NCI-H1417 (cell line): ENCODE results near the gene SLC38A3.
"Not testable (repeated sequence)": the region's sequence is repeated elsewhere in the genome, so short reads cannot be mapped to it uniquely, and the experiment has no call there.

Source experiments
- DNase-seq, 3 experiments: peaks; one replicate each; lab custom pipeline; 2025; lab: John Stamatoyannopoulos, UW

SLC38A3 gene

GRCh38 chr3:50250514-50250913 lies 45.4 kb downstream of the SLC38A3 start:
- DNase-seq: no peak

GRCh38 chr3:50251220-50251619 lies 46.1 kb downstream of the SLC38A3 start:
- DNase-seq: no peak

DNA sequence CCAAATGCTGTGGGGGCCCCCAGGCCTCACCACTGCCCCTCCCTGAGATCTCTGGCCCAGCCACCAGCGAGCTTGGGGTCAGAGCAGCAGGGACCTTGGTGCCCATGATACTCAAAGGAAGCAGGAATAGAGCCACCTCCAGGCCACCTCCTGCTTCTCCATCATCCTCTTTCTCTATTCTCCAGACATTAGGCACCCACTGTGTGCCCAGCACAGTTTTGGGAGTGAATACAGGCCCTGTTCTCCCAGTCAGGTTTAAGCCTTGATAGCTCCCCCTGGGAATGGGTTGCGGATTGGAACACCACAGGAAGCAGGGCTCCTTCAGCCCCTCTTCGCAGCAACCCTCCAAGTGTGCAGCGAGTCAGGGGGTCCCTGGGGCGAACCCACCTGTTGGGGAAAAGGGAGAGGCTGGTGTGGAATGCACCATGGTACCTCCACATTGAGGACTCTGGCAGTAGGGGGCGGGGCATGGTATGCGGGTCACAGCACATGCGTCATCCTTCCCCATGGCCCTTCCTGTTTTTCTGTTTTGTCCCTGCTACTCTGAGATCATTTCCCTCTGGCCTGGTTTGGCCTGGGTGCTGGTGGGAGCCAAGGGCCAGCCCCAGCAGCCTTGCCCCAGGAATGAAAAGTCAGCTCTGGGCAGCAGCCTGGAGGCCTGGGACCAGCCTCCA lies 49.6 kb downstream of the SLC38A3 start:
- DNase-seq: no peak

- DNase-seq: peak in 1 of 3 experiments; percentile 59
These were observed 50.2 kb downstream of the SLC38A3 start for GRCh38 chr3:50255251-50255615.

- peak in 1 of 3 experiments; percentile 6 for DNase-seq
These were observed 52.2 kb downstream of the SLC38A3 start for GRCh38 chr3:50256978-50257890.

- peak in 2 of 3 experiments; percentile 53 to 72 for DNase-seq
These were observed 53.1 kb downstream of the SLC38A3 start for GRCh38 chr3:50258029-50258680.

DNA sequence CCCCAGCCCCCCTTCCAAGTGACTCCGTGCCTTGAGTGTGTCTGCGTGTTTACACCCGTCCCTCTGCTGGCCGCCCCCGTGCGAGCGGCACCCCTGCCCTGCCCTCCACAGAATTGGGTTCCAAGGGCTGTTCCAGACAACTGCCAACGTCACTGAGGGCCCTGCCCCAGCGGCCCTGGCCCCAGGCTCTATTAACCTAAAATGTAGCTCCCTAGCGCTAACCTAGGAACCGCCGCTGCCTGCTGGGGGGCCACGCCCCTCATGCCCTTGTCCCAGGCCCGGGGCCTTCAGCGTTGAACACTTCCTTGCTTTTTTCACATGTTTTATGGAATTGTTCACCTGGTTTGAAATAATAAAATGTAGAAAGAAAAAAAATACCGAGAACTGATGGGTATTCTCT lies 53.9 kb downstream of the SLC38A3 start:
- DNase-seq: no peak

DNA sequence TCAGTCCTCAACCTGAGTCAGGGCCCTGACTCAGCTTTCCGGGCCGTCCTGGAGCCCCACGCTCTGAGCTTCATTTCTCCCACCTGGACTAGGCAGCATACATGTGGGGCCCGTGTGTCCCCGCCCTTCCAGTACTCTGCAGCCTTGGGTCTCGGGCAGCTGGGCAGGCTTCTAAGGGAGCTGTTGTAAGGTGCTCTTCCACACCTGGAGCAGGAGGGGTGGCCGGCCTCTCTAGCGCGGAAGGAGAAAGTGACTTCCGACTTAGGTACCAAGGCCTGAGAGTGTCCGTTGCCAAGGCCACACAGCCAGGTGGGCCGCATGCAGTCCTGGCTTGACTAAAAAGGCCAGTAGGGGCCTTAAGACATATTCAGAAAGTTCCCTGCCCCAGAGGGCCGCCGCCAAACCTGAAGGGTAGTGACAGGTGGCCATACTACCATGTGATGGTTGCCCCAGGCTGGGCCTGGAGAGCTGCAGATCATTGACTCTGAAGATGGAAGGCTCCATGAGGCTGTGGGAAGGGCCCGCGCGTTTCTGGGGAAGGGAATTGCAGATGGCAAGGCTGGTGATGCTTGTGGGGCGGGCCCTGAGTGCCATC lies 54.5 kb downstream of the SLC38A3 start:
- DNase-seq: no peak

DNA sequence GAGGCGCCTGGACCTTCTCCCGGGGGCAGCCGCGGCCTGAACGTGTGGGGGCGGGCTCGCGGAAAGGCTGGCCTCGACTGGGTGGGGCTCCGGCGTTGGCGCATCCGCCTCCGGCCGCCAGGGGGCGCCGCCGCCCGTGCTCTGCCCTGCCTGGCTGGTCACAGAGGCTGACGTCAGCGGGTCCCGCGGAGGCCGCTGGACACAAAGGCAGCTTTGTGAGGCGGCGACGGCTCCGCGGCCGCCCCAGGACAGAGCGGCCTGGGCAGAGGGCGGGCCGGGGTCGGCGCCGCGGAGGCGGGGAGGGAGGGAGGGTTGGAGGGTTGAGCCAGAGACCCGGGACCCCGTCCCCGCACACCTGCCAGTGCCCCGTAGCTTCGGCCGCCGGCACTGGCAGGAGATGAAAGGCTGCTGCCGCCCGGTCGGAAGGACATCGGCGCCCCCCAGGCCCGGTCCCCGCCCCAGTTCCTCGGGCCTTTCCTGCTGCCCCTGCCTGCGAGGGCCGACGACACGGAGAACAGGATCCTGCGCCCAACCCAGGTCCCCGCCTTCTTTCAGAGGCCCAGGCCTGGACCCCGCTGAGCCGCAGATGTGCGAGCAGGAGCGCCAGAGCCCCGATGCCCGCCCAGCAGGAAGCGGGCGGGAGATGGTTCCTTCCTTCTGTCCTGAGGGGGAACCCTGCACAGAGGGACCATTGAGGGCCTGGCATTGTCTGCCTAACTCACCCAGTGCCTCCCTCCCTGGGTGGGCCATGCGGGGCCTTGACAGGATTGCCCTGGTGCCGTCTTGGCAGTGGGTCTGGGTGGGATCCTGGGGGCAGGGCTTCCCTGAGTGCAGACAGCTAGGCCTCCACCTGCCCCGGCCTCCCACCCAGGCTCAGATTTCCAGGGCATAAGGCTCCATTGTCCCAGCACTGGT lies 55.2 kb downstream of the SLC38A3 start:
- DNase-seq: peak; percentile 72 to 87 (median 82)

GRCh38 chr3:50260942-50261441 lies 55.9 kb downstream of the SLC38A3 start:
- no peak for DNase-seq

DNA sequence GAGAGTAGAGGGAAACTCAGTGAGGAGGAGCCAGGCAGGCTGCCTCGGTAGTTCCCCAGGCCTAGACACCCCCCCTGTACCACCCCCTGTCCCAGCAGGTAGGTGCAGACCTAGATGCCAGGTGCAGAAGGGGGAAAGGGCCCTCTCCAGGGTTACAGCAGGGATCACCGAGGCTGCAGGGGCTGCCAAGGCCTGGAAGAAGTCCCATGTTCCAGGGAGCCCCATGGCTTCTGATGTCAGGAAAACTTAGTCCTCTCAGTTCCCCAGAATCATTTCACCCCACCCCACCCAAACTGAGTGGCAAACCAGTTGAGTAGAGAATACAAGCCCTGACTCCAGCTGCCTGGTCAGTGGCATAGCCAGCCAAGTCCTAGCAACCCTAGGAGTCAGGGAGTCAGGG lies 56.4 kb downstream of the SLC38A3 start:
- no peak for DNase-seq

DNA sequence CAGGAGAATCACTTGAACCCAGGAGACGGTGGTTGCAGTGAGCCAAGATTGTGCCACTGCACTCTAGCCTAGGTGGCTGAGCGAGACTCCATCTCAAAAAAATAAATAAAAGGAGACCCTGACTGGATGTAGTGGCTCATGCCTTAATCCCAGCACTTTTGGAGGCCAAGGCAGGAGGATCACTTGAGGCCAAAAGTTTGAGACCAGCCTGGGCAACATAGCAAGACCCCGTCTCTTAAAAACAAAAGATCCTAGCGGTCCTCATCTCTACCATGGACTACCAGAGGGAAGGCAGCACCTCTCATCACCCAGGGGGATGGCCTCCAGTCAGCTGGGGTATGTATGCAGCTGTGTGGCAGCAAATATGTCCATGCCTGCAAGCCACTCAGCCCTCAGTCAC lies 57.1 kb downstream of the SLC38A3 start:
- DNase-seq: not testable (repeated sequence)

DNA sequence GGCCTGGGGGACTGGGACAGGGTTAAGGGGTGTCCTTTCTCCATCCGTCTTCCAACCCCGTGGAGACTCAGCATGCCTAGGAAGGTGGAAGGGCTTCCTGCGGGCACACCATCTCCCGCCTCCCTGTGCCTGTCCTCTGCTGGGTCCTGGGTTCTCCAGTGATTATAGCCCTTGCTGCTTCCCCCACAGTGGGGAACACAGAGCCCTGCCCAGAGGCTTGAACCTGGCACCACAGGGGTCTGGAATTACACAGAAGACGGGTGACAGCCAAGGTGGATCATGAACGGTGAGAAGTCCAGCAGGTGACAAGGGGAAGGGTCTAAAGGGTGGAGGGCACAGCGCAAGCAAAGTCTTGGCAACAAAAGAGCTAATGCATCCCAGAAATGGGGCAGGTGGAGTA lies 57.7 kb downstream of the SLC38A3 start:
- no peak for DNase-seq

DNA sequence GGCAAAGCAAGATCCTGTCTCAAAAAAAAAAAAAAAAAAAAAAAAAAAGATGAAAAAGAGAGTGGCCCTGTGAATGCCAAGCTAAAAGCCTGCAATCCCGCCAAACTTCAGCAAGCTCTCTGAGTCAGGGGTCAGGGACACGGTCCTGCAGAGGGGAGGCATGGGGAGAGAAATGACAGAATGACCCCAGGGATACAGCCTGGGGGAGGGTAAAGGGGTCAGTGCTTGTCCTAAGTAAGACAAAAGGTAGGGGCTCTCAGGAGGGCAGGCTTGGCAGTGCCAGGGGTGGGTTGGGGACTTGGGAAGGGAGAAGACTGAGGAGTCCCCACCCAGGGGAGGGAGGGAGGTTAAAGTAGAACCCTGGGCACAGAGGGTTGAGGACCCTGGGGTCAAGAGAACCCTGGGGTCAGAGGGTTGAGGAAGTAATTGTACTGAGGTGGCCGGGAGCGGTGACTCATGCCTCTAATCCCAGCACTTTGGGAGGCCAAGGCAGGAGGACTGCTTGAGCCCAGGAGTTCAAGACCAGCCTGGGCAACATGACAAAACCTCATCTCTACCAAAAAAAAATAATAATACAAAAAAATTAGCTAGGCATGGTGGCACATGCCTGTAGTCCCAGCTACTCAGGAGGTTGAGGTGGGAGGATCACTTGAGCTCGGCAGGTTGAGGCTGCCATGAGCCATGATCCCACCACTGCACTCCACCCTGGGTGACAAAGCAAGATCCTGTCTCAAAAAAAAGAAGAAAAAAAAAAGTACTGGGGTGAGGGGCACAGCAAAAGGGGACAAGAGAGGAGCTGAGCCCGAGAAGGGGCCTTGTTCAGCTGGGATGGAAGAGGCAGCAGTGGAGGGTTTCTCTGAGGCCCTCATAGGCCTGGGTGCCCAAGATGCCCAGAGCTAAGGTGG lies 58.7 kb downstream of the SLC38A3 start:
- no peak for DNase-seq

DNA sequence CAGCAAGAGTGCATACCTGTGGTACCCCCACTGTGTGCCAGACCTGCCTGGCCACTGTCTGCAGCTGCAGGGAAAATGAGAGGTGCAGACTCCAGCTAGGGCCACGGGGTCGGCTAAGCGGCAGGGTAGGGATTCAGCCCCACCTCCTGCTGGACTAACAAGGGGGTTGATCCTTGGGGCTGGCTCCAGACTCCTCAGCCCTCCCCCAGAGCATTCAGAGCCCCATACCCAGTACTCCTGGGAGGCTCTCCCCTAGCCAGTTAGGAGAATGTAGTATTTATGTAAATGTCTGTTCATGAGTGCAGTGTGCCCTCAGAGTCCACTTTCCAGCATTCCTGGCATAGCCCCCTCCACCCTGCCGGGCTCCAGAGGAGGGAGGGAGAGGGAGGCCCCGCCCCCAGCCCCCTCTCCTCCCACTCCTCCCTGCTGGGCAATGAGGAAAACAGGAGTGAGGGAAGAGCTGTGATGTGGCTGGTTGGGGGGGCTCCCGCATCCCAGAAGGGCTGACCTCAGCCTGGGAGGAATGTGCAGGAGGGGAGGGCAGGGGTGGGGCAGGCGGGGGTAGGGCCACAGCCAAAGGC lies 59.4 kb downstream of the SLC38A3 start:
- peak in 2 of 3 experiments; percentile 64 to 68 for DNase-seq

DNA sequence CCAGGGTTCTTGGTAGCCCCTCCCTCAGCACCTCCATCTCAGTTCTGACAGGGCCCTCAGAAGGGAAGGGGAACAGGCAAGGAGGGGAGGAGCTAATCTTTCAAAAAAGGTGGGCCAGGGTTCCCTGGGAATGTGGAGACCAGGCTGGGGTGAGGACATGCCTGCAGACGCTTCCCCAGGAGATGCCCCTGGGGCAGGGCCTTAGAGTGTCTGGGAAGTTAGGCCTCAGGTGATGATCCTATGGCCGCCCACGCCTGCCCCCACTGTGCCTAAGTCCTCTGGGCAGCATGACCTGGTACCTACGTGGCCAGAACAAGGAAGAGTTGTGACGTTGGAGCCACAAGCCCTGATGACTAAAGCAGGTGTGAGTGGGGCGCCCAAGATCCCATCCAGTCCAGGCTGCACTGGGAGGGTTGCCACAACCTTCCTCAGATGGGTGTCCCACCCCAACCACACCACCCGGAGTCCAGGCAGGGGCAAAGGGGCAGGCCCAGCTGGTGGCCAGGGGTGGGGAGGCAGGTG lies 60.0 kb downstream of the SLC38A3 start:
- DNase-seq: no peak

- DNase-seq: no peak
These were observed 60.5 kb downstream of the SLC38A3 start for GRCh38 chr3:50265571-50265970.

DNA sequence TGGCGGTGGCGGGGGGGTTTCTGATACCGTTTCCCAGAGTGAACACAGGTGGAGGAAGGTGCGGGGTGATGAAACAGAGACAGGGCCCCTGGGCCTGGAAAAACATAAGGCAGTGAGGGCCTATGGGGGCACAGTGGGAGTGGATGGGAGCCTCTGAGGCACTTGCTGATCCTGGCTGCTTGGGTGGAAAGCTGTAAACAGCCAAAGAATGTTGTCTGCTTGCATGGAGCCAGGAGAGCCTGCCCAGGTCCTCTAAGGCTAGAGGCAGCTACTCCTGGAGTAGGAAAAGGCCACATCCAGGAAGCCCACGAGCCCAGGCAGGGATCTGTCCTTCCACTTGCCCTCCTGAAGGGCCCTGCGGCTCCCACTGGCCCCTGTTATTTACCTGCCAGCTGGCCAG lies 60.9 kb downstream of the SLC38A3 start:
- DNase-seq: no peak

- no peak for DNase-seq
These were observed 61.8 kb downstream of the SLC38A3 start for GRCh38 chr3:50266836-50267235.
